HUES6 (cell line): ENCODE data around the gene FOXP4.

Source experiments
- H3K27ac ChIP-seq: 2 replicates; pipeline ENCODE4 v1.7.0; 2013; ENCODE audit warnings: low read depth, mild to moderate bottlenecking, low read length, inconsistent platforms
- H3K27me3 ChIP-seq: 2 replicates; pipeline ENCODE4 v1.6.1; 2013; ENCODE audit warnings: low read length; ENCODE audit not compliant: control insufficient read depth, insufficient read depth
- H3K36me3 ChIP-seq: 2 replicates; pipeline ENCODE4 v1.6.1; 2013; ENCODE audit warnings: low read length; ENCODE audit not compliant: control insufficient read depth, insufficient read depth
- H3K4me1 ChIP-seq: 2 replicates; pipeline ENCODE4 v1.6.1; 2013; ENCODE audit warnings: low read length; ENCODE audit not compliant: control insufficient read depth, insufficient read depth
- H3K4me3 ChIP-seq: 2 replicates; pipeline ENCODE4 v1.5.1; 2013; ENCODE audit warnings: low read depth, low read length
- H3K9ac ChIP-seq: one replicate; pipeline ENCODE4 v1.6.1; 2013; ENCODE audit warnings: mild to moderate bottlenecking, low read length
- H3K9me3 ChIP-seq: 2 replicates; pipeline ENCODE4 v1.6.1; 2013; ENCODE audit warnings: low read depth, low read length; ENCODE audit not compliant: control insufficient read depth, insufficient read depth

The FOXP4 gene

GRCh38 chr6:41578217-41579087, 32.3 kb downstream of the FOXP4 start:
- H3K9ac ChIP-seq = peak overlapping the region; percentile 64
- no peaks in the 10 kb centered on the region for H3K36me3 ChIP-seq
- no peaks in the 10 kb centered on the region for H3K9me3 ChIP-seq
- H3K27ac ChIP-seq = peak overlapping the region; percentile 86
- H3K4me1 ChIP-seq = peaks cover 72% of the 10 kb centered on the region
- peak overlapping the region; percentile 48 for H3K4me3 ChIP-seq
- H3K27me3 ChIP-seq = no peaks in the 10 kb centered on the region; the same call in 1 of the 2 replicates

GRCh38 chr6:41579088-41579610, 33.0 kb downstream of the FOXP4 start:
- peak overlapping the region; percentile 46 for H3K4me3 ChIP-seq

GRCh38 chr6:41580690-41581089, 34.5 kb downstream of the FOXP4 start:
- H3K27me3 ChIP-seq = peaks cover 2% of the 10 kb centered on the region; the same call in 1 of the 2 replicates
- peaks cover 83% of the 10 kb centered on the region for H3K4me1 ChIP-seq
- no peaks in the 10 kb centered on the region for H3K36me3 ChIP-seq
- no peaks in the 10 kb centered on the region for H3K9me3 ChIP-seq
- no peak overlapping the region for H3K4me3 ChIP-seq
- no peak overlapping the region for H3K27ac ChIP-seq
- H3K9ac ChIP-seq = no peak overlapping the region

More at GRCh38 chr6:41579088-41579610, 33.0 kb downstream of the FOXP4 start:
- no peaks in the 10 kb centered on the region for H3K36me3 ChIP-seq
- no peaks in the 10 kb centered on the region; the same call in 1 of the 2 replicates for H3K27me3 ChIP-seq
- H3K27ac ChIP-seq = peak overlapping the region; percentile 86
- peak overlapping the region; percentile 50 for H3K9ac ChIP-seq
- peaks cover 72% of the 10 kb centered on the region for H3K4me1 ChIP-seq
- H3K9me3 ChIP-seq = no peaks in the 10 kb centered on the region

GRCh38 chr6:41581381-41581991, 35.3 kb downstream of the FOXP4 start:
- Histone ChIP-seq H3K36me3 (no peaks in the 10 kb centered on the region), H3K9ac (no peak overlapping the region), H3K27ac (no peak overlapping the region), H3K4me1 (peaks cover 83% of the 10 kb centered on the region), H3K4me3 (no peak overlapping the region), H3K9me3 (no peaks in the 10 kb centered on the region), H3K27me3 (peaks cover 6% of the 10 kb centered on the region; the same call in 1 of the 2 replicates)

GRCh38 chr6:41582540-41582939, 36.4 kb downstream of the FOXP4 start:
- Histone ChIP-seq H3K9me3 (no peaks in the 10 kb centered on the region), H3K27ac (no peak overlapping the region), H3K27me3 (peaks cover 6% of the 10 kb centered on the region; the same call in 1 of the 2 replicates), H3K36me3 (no peaks in the 10 kb centered on the region), H3K4me1 (peaks cover 83% of the 10 kb centered on the region), H3K9ac (no peak overlapping the region), H3K4me3 (no peak overlapping the region)

GRCh38 chr6:41583565-41583964, 37.4 kb downstream of the FOXP4 start:
- Histone ChIP-seq H3K4me3 (no peak overlapping the region), H3K4me1 (peaks cover 82% of the 10 kb centered on the region), H3K27me3 (peaks cover 11% of the 10 kb centered on the region; the same call in 1 of the 2 replicates), H3K9me3 (no peaks in the 10 kb centered on the region), H3K27ac (no peak overlapping the region), H3K9ac (no peak overlapping the region), H3K36me3 (no peaks in the 10 kb centered on the region; the same call in 1 of the 2 replicates)

- Histone ChIP-seq H3K9me3 (no peaks in the 10 kb centered on the region), H3K36me3 (no peaks in the 10 kb centered on the region; the same call in 1 of the 2 replicates), H3K9ac (no peak overlapping the region), H3K4me1 (peaks cover 79% of the 10 kb centered on the region), H3K27ac (no peak overlapping the region), H3K4me3 (no peak overlapping the region), H3K27me3 (peaks cover 15% of the 10 kb centered on the region; the same call in 1 of the 2 replicates)
These were observed 38.0 kb downstream of the FOXP4 start for GRCh38 chr6:41584205-41584604.

- no peaks in the 10 kb centered on the region; the same call in 1 of the 2 replicates for H3K36me3 ChIP-seq
- H3K27ac ChIP-seq = no peak overlapping the region
- no peak overlapping the region for H3K4me3 ChIP-seq
- no peaks in the 10 kb centered on the region for H3K9me3 ChIP-seq
- peaks cover 18% of the 10 kb centered on the region; the same call in 1 of the 2 replicates for H3K27me3 ChIP-seq
- no peak overlapping the region for H3K9ac ChIP-seq
- H3K4me1 ChIP-seq = peaks cover 76% of the 10 kb centered on the region
These were observed 38.6 kb downstream of the FOXP4 start for GRCh38 chr6:41584668-41585205.

- Histone ChIP-seq H3K4me1 (peaks cover 71% of the 10 kb centered on the region), H3K27me3 (peaks cover 21% of the 10 kb centered on the region; the same call in 1 of the 2 replicates), H3K27ac (no peak overlapping the region), H3K9me3 (no peaks in the 10 kb centered on the region), H3K9ac (no peak overlapping the region), H3K36me3 (peaks cover 4% of the 10 kb centered on the region), H3K4me3 (no peak overlapping the region)
These were observed 39.4 kb downstream of the FOXP4 start for GRCh38 chr6:41585605-41586004.

GRCh38 chr6:41586252-41587007, 40.2 kb downstream of the FOXP4 start:
- H3K4me1 ChIP-seq = peaks cover 67% of the 10 kb centered on the region
- H3K27me3 ChIP-seq = peaks cover 29% of the 10 kb centered on the region
- H3K4me3 ChIP-seq = no peak overlapping the region
- H3K36me3 ChIP-seq = peaks cover 6% of the 10 kb centered on the region
- H3K9ac ChIP-seq = no peak overlapping the region
- H3K27ac ChIP-seq = no peak overlapping the region
- H3K9me3 ChIP-seq = no peaks in the 10 kb centered on the region
